ENCODE data around the gene KNDC1. TPM values are rescaled to one million over a fixed set of nuclear protein-coding genes. Genes with fewer than 3 reads are reported as not detected.

Gene KNDC1
- total and polyA plus RNA-seq, 2 experiments from 2014 or later: 1.8 to 16.0 TPM

- Histone ChIP-seq H3K27ac (ENCODE audit: low read depth) (no peak overlapping the region), H4K20me1 (replicated peaks; ENCODE audit: insufficient read depth) (no peaks in the 10 kb centered on the region), H3K36me3 (ENCODE audit: insufficient read depth) (no peaks in the 10 kb centered on the region), H3F3A (replicated peaks; ENCODE audit: low read depth) (no peaks in the 10 kb centered on the region), H3K4me2 (no peak overlapping the region), H3K9me2 (ENCODE audit: insufficient read depth) (no peaks in the 10 kb centered on the region), H3K4me3 (no peak overlapping the region), H3K4me1 (ENCODE audit: insufficient read depth) (no peaks in the 10 kb centered on the region), H3K27me3 (ENCODE audit: insufficient read depth) (no peaks in the 10 kb centered on the region), H2AFZ (no peak overlapping the region), H3K79me2 (replicated peaks; ENCODE audit: insufficient read depth) (no peaks in the 10 kb centered on the region)
- Mint-ChIP-seq H3K27ac (no peak overlapping the region), H3K9me3 (peaks cover 15% of the 10 kb centered on the region), H3K27me3 (ENCODE audit: insufficient read depth, low read depth, poor library complexity) (peaks cover 4% of the 10 kb centered on the region), H3K4me1 (no peaks in the 10 kb centered on the region), H3K4me3 (no peak overlapping the region), H3K36me3 (ENCODE audit: low read depth) (peaks cover 6% of the 10 kb centered on the region; the same call in 2 of the 3 replicates)
- no peak for DNase-seq (ENCODE audit: low spot score)
- TF ChIP-seq NANOG (IDR thresholded peaks at IDR 0.05; ENCODE audit: borderline replicate concordance) (no peak), POLR2AphosphoS5 (IDR thresholded peaks at IDR 0.05; ENCODE audit: low read depth) (no peak), ZNF462 (CRISPR knock-in tag; IDR thresholded peaks at IDR 0.05) (no peak), REST (IDR thresholded peaks at IDR 0.05; ENCODE audit: unreplicated experiment) (no peak)
- ATAC-seq: no peak
Measured at GRCh38 chr10:133114251-133114650, 45.8 kb upstream of the KNDC1 start.

All from GM23338 (cell line).